Hair follicular keratinocyte (primary cell): ENCODE measurements around the gene SLC15A1. TPM values are rescaled to one million over a fixed set of nuclear protein-coding genes. Genes with fewer than 3 reads are reported as not detected.

Experiments used
- total RNA-seq: library from RNA; depleted of rRNA; stranded (reverse); fragments of >200 nt; gene quantifications from 2 replicates; pipeline ENCODE4 v1.2.3, GENCODE V29; 2015

Gene SLC15A1, protein sequence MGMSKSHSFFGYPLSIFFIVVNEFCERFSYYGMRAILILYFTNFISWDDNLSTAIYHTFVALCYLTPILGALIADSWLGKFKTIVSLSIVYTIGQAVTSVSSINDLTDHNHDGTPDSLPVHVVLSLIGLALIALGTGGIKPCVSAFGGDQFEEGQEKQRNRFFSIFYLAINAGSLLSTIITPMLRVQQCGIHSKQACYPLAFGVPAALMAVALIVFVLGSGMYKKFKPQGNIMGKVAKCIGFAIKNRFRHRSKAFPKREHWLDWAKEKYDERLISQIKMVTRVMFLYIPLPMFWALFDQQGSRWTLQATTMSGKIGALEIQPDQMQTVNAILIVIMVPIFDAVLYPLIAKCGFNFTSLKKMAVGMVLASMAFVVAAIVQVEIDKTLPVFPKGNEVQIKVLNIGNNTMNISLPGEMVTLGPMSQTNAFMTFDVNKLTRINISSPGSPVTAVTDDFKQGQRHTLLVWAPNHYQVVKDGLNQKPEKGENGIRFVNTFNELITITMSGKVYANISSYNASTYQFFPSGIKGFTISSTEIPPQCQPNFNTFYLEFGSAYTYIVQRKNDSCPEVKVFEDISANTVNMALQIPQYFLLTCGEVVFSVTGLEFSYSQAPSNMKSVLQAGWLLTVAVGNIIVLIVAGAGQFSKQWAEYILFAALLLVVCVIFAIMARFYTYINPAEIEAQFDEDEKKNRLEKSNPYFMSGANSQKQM
- not detected in 2 replicates for total RNA-seq

DNA sequence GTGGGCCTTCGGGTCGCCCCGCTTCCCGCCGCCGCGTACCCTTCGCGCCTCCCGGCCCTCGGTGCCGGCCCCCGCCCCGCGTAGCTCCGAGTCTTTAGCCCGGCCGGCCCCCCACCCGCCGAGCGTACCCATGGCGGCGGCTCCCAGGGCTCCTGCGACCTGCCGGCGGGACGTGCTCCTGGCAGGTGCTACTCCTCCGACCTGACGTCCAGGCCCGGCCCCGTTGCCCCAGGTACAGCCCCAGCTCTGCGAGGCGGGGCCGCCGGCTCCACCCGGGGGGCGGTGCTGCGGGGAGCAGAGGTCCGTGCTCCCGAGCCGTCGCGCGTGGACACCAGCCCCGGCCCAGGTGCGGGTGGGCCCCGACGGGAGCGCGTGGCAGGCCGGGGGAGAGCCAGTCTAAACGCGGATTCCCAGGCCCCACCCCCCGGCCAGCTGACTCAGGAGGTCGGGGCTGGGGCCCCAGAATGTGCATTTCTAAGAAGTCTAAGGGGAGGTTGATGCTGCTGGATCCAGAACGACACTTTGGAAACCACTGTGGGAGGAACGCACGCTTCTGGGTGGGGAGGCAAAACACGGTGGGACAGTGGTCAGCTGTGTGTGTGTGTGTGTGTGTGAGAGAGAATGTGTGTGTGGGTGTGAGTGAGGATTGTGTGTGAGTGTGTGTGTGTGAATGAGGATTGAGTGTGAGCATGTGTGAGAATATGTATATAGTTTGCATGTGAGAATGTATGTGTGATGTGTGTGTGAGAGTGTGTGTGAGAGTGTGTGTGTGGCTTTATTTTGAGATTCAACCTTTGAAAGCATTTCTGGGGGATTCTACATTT, at the start of gene SLC15A1:
SLC15A1 (minus strand) TSS at position 206 of the 824 bp plus-strand sequence; CDS start at position 132, 74 bp downstream.

Other genes with a start within 250 kb of the SLC15A1 start
- 139 and 153 TPM in 2 replicates for gene STK24, start 175.6 kb downstream of the SLC15A1 start, total RNA-seq
- 45.4 and 68.8 TPM in 2 replicates for gene DOCK9, start 225.4 kb upstream of the SLC15A1 start, total RNA-seq